Naive thymus-derived CD8-positive, alpha-beta T cell (primary cell): Measurements from ENCODE around the gene CHCHD4. TPM values are rescaled to one million over a fixed set of nuclear protein-coding genes. Genes with fewer than 3 reads are reported as not detected.

Experiments used
- ATAC-seq, 2 donors: fragments of 150-1000 bp; cut with Tn5 transposase in 1 of 2; sonication (Bioruptor Pico), chemical (Tn5 transposase) in 1 of 2; 1 replicate in 1 of 2; 2 replicates in 1 of 2; pipeline ENCODE4 v1.10.0; 2021; ENCODE audit warnings: mild to moderate bottlenecking in 2 of 2, moderate library complexity in 2 of 2
- POLR2A ChIA-PET: fragments of 350-600 bp; sonication (Branson Sonifier 250); formaldehyde crosslinking; loops from one replicate; lab custom pipeline; 2021; ENCODE audit warnings: antibody characterized with exemption; lab: Charles Lee
- DNase-seq, 10 donors: peaks; one replicate each; pipeline versions ENCODE4 v3.0.0 to v3.0.0-alpha.2; 2020 to 2022
- H3K27ac Mint-ChIP-seq, 10 donors: one replicate each; pipeline ENCODE4 v1.8.0; 2020 to 2022; ENCODE audit warnings: mild to moderate bottlenecking in 10 of 10, mixed read lengths in 10 of 10, moderate library complexity in 4 of 10, inconsistent platforms in 1 of 10
- H3K27me3 Mint-ChIP-seq, 5 donors: one replicate each; pipeline ENCODE4 v1.8.0; 2021 to 2022; ENCODE audit warnings: mixed read lengths in 5 of 5
- H3K36me3 Mint-ChIP-seq, 3 donors: one replicate each; pipeline ENCODE4 v1.8.0; 2020 to 2022; ENCODE audit warnings: mixed read lengths in 3 of 3, mild to moderate bottlenecking in 2 of 3, inconsistent platforms in 1 of 3
- H3K4me1 Mint-ChIP-seq, 4 donors: one replicate each; pipeline ENCODE4 v1.8.0; 2021 to 2022; ENCODE audit warnings: mixed read lengths in 4 of 4
- H3K4me3 Mint-ChIP-seq, 10 donors: one replicate each; pipeline ENCODE4 v1.8.0; 2020 to 2022; ENCODE audit warnings: mild to moderate bottlenecking in 10 of 10, mixed read lengths in 10 of 10, moderate library complexity in 6 of 10, inconsistent platforms in 1 of 10
- H3K9me3 Mint-ChIP-seq, 9 donors: one replicate each; pipeline ENCODE4 v1.8.0; 2020 to 2022; ENCODE audit warnings: mixed read lengths in 9 of 9, mild to moderate bottlenecking in 3 of 9, inconsistent platforms in 1 of 9, moderate library complexity in 1 of 9
- polyA plus RNA-seq, 3 donors: library from polyadenylated mRNA; unstranded; fragments of 300-500 nt; fragmentation: Illumina TruSeq; gene quantifications; one replicate each; pipeline ENCODE4 v1.2.3, GENCODE V29; 2021
- total RNA-seq, 8 experiments: library from RNA in 2 of 8; stranded (reverse) in 2 of 8; gene quantifications; one replicate each; pipeline ENCODE4 v1.2.3 and lab custom pipeline; 2021 to 2026

The CHCHD4 gene
- total and polyA plus RNA-seq, 5 experiments from 2014 or later = 6.8 to 15.8 (median 9.6) TPM

DNA sequence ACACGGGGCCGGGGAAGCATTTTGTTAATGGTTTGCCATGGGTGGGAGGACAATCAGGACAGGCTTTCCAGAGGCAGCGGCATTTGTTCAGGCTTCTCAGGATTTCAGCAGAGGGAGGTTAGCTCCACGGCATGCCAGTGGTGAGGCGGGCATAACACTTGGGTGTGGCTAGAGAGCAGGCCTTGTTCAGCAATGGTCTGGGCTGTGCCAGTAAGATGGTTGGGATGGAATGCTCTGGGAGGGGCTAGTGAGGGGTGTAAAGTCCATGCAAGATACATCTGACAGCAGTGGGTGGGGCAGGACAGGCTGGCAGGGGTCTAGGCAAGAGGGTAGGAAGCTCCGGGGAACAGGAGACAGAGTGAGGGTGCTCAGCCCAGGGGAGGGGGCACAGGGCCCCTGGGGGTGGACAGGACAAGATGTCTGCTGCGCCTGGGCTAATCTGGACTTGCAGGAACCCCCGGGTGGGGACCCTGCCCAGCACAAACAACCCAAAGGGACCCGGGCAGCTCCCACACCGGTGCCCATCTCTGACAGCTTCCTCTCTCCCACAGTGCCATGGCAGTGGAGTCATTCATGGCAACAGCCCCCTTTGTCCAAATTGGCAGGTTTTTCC, 8.6 kb upstream of the CHCHD4 start:
- POLR2A ChIA-PET = interaction anchor here (0.9 kb wide), 1 partner anchor 9 kb away, joined by 3 read pairs; the partner anchor contains the start of genes CHCHD4 and TMEM43
- Mint-ChIP-seq H3K4me1 (peaks cover 3 to 13% (median 9%) of the 10 kb centered on the region in 4 donors), H3K27me3 (no peaks in the 10 kb centered on the region), H3K4me3 (no peak overlapping the region), H3K36me3 (peaks cover 0 to 70% (median 20%) of the 10 kb centered on the region in 3 donors), H3K27ac (peak overlapping the region in 3 of 10 donors; percentile 1 to 94 (median 17)), H3K9me3 (no peaks in the 10 kb centered on the region)
- ATAC-seq (no peak), DNase-seq (no peak)

DNA sequence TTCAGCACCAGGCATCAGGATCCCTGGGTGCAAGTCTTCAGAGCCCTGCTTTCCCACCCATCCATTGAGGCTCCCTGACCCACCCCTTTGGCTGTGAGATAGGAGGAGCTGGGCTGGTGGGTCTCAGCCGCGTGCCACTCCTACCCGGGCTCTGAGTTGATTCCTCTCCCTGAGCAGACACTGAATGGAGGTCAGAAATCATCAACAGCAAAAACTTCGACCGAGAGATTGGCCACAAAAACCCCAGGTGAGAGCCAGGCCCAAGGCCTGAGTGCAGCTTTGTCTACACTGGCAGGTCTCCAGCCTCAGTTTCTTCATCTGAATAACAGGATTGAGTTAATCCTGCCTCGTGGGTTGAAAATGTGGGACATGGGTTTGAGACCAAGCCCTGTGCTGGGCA, 8.0 kb upstream of the CHCHD4 start:
- no peak for DNase-seq
- H3K27ac Mint-ChIP-seq = peak overlapping the region in 1 of 10 donors; percentile 94
- ATAC-seq = no peak
- peaks cover 0 to 72% (median 20%) of the 10 kb centered on the region in 3 donors for H3K36me3 Mint-ChIP-seq
- H3K4me3 Mint-ChIP-seq = no peak overlapping the region
- POLR2A ChIA-PET = interaction anchor here (0.9 kb wide), 1 partner anchor 8 kb away, joined by 3 read pairs; the partner anchor contains the start of genes CHCHD4 and TMEM43
- no peaks in the 10 kb centered on the region for H3K9me3 Mint-ChIP-seq
- H3K4me1 Mint-ChIP-seq = peaks cover 9 to 19% (median 15%) of the 10 kb centered on the region in 4 donors
- H3K27me3 Mint-ChIP-seq = no peaks in the 10 kb centered on the region

DNA sequence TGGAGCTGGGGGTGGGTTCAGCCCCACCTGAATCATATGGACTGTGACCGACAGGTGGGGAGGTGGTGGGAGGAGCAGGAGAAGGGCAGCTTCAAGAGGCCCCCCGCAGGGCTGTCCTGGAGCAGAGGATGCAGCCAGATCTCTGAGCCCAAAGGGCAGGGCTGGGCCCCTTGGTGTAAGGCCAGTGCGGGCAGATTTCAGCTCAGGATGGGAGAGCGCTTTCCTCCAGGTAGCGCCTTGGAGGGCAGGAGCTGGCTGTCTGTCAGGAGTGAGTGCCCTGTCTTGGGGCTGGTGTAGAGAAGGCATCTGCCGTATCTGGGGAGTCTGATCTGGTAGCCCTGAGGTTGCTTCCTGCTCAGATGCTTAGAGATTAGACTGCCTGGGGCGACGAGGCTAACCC, 7.5 kb upstream of the CHCHD4 start:
- H3K36me3 Mint-ChIP-seq = peaks cover 0 to 75% (median 20%) of the 10 kb centered on the region in 3 donors
- ATAC-seq (no peak), DNase-seq (no peak)
- H3K4me3 Mint-ChIP-seq = no peak overlapping the region
- H3K4me1 Mint-ChIP-seq = peaks cover 15 to 25% (median 20%) of the 10 kb centered on the region in 4 donors
- H3K27me3 Mint-ChIP-seq = no peaks in the 10 kb centered on the region
- peak overlapping the region in 2 of 10 donors; percentile 9 to 19 for H3K27ac Mint-ChIP-seq
- POLR2A ChIA-PET = interaction anchor here (1.6 to 2.2 kb wide), 2 partner anchors 11 to 46 kb away, joined by 6 to 7 read pairs; partner anchors contain the start of genes LSM3 and XPC
- H3K9me3 Mint-ChIP-seq = no peaks in the 10 kb centered on the region

DNA sequence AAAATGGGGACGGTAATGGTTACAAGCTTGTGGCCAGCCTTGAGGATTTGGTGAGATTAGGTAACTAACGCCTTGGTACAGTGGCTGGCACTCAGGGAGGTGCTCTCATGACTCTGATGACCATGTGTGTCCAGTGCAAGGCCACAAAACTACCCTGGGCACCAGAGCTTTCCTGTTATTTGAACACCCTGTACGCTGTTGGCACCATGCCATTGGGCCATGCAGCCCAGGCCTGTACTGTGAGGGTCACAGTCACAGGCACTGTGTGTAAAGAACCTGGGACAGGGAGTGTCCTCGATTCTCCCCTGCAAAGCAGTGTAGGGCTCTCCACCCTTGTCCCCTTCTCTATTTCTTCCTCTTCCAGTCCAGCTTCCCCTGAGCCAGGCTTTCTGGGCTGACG, 6.5 kb upstream of the CHCHD4 start:
- ATAC-seq (no peak), DNase-seq (no peak)
- H3K36me3 Mint-ChIP-seq = peaks cover 0 to 72% (median 20%) of the 10 kb centered on the region in 3 donors
- peak overlapping the region in 2 of 10 donors; percentile 4 to 5 for H3K27ac Mint-ChIP-seq
- H3K4me3 Mint-ChIP-seq = no peak overlapping the region
- H3K9me3 Mint-ChIP-seq = no peaks in the 10 kb centered on the region
- POLR2A ChIA-PET = interaction anchor here (1.6 to 2.2 kb wide), 2 partner anchors 12 to 47 kb away, joined by 6 to 7 read pairs; partner anchors contain the start of genes LSM3 and XPC
- H3K27me3 Mint-ChIP-seq = no peaks in the 10 kb centered on the region
- peaks cover 21 to 35% (median 28%) of the 10 kb centered on the region in 4 donors for H3K4me1 Mint-ChIP-seq

DNA sequence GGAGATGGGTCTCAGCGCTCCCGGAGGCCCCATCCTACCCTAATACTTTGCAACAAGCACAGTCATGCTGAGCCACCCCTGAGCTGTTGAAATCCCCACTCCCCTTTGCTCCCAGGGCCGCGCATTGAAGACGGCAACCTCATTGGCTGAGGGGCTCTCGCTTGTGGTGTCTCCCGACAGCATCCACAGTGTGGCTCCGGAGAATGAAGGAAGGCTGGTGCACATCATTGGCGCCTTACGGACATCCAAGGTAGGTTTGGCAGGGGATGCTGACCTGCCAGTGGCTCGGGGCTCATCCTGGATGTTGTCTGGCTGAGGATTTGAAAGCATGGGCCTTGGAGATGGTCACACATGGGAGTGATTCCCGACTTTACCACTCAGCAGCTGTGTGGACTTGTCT, 6.0 kb upstream of the CHCHD4 start:
- Mint-ChIP-seq H3K27ac (peak overlapping the region in 2 of 10 donors; percentile 4 to 5), H3K36me3 (peaks cover 0 to 67% (median 18%) of the 10 kb centered on the region in 3 donors), H3K4me3 (no peak overlapping the region), H3K9me3 (no peaks in the 10 kb centered on the region), H3K4me1 (peaks cover 23 to 39% (median 32%) of the 10 kb centered on the region in 4 donors), H3K27me3 (no peaks in the 10 kb centered on the region)
- DNase-seq = no peak
- POLR2A ChIA-PET = interaction anchor here (1.6 to 2.2 kb wide), 2 partner anchors 12 to 47 kb away, joined by 6 to 7 read pairs; partner anchors contain the start of genes LSM3 and XPC
- no peak for ATAC-seq

DNA sequence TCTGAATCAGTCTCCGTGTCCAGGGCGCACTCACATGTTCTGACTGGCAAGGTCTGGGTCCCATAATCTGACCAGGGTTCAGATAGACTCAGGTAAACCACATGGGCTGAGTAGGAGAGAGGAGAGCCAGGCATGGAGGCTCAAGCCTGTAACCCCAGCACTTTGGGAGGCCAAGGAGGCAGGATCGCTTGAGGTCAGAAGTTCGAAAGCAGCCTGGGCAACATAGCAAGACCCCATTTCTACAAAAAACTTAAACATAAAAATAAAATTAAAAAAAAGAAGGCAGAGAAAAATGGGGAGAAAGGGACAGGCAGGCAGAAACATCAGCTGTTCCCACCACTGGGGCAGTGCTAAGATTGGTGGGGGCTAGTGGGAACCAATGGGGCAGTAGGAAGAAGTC, 5.6 kb upstream of the CHCHD4 start:
- POLR2A ChIA-PET = interaction anchor here (2.2 kb wide), 1 partner anchor 48 kb away, joined by 6 read pairs; the partner anchor contains the start of genes LSM3 and XPC
- Mint-ChIP-seq H3K9me3 (no peaks in the 10 kb centered on the region), H3K4me1 (peaks cover 25 to 43% (median 33%) of the 10 kb centered on the region in 4 donors), H3K36me3 (peaks cover 0 to 63% (median 18%) of the 10 kb centered on the region in 3 donors), H3K4me3 (peak overlapping the region in 1 of 10 donors; percentile 50), H3K27me3 (no peaks in the 10 kb centered on the region), H3K27ac (no peak overlapping the region)
- ATAC-seq (no peak), DNase-seq (no peak)

DNA sequence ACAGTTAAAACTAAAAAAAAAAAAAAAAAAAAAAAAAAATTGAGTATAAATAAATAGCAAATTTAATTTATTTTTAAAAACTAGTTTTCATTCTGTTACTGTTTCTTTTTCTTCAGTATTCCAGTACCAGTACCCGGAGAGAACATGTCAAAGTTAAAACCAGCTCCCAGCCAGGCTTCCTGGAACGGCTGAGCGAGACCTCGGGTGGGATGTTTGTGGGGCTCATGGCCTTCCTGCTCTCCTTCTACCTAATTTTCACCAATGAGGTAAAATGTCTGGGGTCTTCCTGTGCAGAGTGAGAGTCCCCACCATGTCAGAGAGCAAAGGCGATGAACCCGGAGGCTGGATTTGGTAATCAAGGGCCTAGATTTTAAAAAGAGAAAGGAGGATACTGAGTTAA, 4.6 kb upstream of the CHCHD4 start:
- POLR2A ChIA-PET = no interaction called here
- DNase-seq (no peak), ATAC-seq (no peak)
- Mint-ChIP-seq H3K27me3 (no peaks in the 10 kb centered on the region), H3K9me3 (no peaks in the 10 kb centered on the region), H3K36me3 (peaks cover 0 to 58% (median 18%) of the 10 kb centered on the region in 3 donors), H3K4me3 (no peak overlapping the region), H3K27ac (peak overlapping the region in 1 of 10 donors; percentile 58), H3K4me1 (peaks cover 26 to 43% (median 33%) of the 10 kb centered on the region in 4 donors)

DNA sequence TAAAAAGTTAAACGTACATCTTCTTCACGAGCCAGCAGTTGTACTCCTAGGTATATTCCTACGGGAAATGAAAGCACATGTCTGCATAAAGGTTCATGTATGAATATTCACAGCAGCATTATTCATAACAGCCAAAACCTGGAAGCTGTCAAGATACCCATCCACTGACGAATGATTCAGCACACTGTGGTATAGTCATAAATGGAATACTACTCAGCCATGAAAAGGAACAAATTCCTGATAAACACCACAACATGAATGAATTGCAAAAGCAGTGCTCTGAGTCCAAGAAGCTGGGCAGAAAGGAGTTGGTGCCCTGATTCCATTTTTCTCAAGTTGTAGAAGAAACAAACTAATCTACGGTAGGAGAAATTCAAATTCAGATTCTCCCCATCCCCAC, 4.1 kb upstream of the CHCHD4 start:
- H3K36me3 Mint-ChIP-seq = peaks cover 0 to 53% (median 18%) of the 10 kb centered on the region in 3 donors
- no peak for DNase-seq
- POLR2A ChIA-PET = interaction anchor here (1.3 kb wide), 1 partner anchor 16 kb away, joined by 4 read pairs; no protein-coding TSS in a partner anchor
- H3K4me1 Mint-ChIP-seq = peaks cover 27 to 47% (median 38%) of the 10 kb centered on the region in 4 donors
- no peak overlapping the region for H3K4me3 Mint-ChIP-seq
- H3K9me3 Mint-ChIP-seq = no peaks in the 10 kb centered on the region
- no peaks in the 10 kb centered on the region for H3K27me3 Mint-ChIP-seq
- ATAC-seq = no peak
- H3K27ac Mint-ChIP-seq = peak overlapping the region in 1 of 10 donors; percentile 61

DNA sequence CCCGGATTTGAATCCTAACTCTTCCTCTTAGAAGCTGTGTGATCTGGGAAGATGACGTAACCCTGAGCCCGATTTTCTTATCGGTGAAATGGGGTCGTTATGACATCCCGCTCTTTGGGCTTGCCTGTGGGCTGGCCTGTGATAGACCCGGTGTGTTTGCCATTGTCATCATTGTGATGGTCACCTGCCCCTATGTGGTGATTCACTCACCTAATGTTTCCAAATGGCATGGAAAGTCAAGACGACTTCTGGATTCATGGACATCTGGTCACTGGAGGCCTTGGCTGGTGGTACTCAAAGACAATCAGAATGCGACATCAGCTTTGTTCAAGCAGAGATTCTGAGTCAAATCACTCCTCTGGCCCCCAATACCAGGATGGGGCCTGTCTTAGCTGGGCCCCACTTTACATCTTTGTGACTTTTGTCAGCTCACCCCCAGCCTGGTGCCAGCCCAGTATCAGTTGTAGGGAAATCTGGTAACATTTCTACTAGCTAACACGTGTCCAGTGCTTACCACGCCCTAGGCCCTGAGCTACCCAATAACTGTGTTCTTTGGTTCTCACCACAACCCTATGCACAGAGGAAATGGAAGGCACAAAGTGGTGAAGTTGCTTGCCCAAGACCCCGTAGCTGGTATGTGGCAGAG, 3.0 kb upstream of the CHCHD4 start:
- POLR2A ChIA-PET = interaction anchor here (1.2 to 7.7 kb wide), 3 partner anchors 15 to 49 kb away, joined by 4 to 124 read pairs (median 4); partner anchors contain the start of genes LSM3 and XPC
- DNase-seq (no peak), ATAC-seq (no peak)
- H3K4me1 Mint-ChIP-seq = peaks cover 29 to 58% (median 49%) of the 10 kb centered on the region in 4 donors
- peak overlapping the region in 4 of 10 donors; percentile 7 to 79 (median 48) for H3K27ac Mint-ChIP-seq
- peaks cover 0 to 43% (median 18%) of the 10 kb centered on the region in 3 donors for H3K36me3 Mint-ChIP-seq
- no peaks in the 10 kb centered on the region for H3K27me3 Mint-ChIP-seq
- H3K9me3 Mint-ChIP-seq = no peaks in the 10 kb centered on the region
- H3K4me3 Mint-ChIP-seq = peak overlapping the region in 8 of 10 donors; percentile 13 to 92 (median 45)

DNA sequence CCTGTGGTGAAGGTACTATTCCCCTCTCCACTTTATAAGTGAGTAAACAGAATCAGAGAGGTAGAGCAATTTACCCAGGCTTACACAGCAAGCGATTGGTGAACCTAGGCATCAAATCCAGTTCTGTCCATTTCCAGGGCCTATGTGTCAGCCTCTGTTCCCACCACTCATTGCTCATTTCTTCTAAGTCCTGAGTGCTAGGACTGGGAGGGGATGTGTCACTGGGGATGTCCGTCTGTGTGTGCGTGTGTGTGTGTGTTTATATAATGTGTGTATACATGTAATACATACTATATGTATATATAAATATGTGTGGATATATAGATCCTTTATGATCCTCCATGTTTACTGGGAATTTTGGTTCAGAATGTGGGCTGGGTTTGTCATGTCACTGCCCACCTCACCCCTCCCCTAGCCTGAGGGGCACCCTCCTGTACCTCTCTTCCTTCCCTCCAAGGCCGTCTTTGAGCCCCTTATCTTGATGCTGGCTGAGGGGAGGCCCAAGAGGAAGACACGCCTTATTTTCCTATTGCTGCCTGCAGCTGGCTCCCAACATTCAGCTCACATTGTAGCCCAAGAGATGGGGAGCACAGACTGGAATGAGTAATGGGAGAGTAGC, 2.3 kb upstream of the CHCHD4 start:
- peak overlapping the region; percentile 92 to 97 (median 95) for H3K4me3 Mint-ChIP-seq

DNA sequence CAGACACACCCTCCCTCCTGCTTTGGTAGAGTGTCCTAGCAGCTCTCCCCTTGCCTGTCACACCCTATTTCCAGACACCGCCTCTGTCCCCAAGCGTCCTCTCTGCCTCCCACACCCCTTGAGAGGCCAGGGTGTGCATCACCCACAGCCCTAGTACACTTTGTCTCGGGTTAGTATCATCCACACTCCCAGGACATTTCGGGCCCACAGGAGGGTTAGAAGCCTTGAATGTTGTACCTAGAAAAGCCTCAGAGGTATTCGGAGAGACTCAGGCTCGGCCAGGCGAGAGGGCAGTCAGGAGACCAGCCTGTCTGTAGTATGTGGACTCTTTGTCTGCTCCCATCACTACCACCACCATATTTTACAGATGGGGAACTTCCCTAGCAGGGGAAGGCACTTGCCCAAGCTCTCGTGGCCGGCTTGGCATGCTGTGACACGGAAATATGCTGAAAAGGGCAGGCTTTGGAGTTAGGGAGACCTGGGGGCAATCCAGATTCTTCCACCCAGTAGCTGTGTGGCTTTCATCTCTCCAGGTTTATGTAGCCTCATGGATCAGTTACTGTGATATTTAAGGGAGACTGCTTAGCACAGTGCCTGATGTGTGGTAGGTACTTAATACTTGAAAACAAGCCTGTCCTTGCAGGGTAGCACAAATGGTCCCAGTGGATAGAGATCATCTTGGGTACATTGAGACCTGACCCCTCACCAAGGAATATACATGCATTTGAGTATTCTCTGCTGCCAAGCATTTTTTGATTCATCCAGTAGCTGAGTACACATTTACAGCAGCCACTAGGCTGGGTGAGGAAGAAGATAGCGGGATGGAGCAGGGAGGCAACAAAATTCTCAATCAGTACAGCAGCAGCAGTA, 1.6 kb upstream of the CHCHD4 start:
- Mint-ChIP-seq H3K36me3 (peaks cover 0 to 37% (median 13%) of the 10 kb centered on the region in 3 donors), H3K4me3 (peak overlapping the region; percentile 92 to 97 (median 95)), H3K9me3 (no peaks in the 10 kb centered on the region), H3K4me1 (peaks cover 34 to 71% (median 59%) of the 10 kb centered on the region in 4 donors), H3K27me3 (no peaks in the 10 kb centered on the region), H3K27ac (peak overlapping the region; percentile 87 to 98 (median 96))
- DNase-seq (no peak), ATAC-seq (no peak)
- POLR2A ChIA-PET = interaction anchor here (1.7 to 7.7 kb wide), 5 partner anchors 11 to 230 kb away, joined by 4 to 124 read pairs (median 15); partner anchors contain the start of genes LSM3 and XPC

More for the DNA sequence above, 2.3 kb upstream of the CHCHD4 start:
- H3K36me3 Mint-ChIP-seq = peaks cover 0 to 37% (median 18%) of the 10 kb centered on the region in 3 donors
- POLR2A ChIA-PET = interaction anchor here (1.2 to 7.7 kb wide), 4 partner anchors 15 to 50 kb away, joined by 4 to 124 read pairs (median 34); partner anchors contain the start of genes LSM3 and XPC
- H3K9me3 Mint-ChIP-seq = no peaks in the 10 kb centered on the region
- peak overlapping the region in 5 of 10 donors; percentile 22 to 97 (median 78) for H3K27ac Mint-ChIP-seq
- peaks cover 34 to 64% (median 55%) of the 10 kb centered on the region in 4 donors for H3K4me1 Mint-ChIP-seq
- DNase-seq (no peak), ATAC-seq (no peak)
- H3K27me3 Mint-ChIP-seq = no peaks in the 10 kb centered on the region
